ENCODE results near the gene MZT2A. TPM values are rescaled to one million over a fixed set of nuclear protein-coding genes. Genes with fewer than 3 reads are reported as not detected.
"Not testable (repeated sequence)": the region's sequence is repeated elsewhere in the genome, so short reads cannot be mapped to it uniquely, and the experiment has no call there.

MZT2A gene
- total RNA-seq, 2 experiments from 2014 or later: 197 to 208 TPM

DNA sequence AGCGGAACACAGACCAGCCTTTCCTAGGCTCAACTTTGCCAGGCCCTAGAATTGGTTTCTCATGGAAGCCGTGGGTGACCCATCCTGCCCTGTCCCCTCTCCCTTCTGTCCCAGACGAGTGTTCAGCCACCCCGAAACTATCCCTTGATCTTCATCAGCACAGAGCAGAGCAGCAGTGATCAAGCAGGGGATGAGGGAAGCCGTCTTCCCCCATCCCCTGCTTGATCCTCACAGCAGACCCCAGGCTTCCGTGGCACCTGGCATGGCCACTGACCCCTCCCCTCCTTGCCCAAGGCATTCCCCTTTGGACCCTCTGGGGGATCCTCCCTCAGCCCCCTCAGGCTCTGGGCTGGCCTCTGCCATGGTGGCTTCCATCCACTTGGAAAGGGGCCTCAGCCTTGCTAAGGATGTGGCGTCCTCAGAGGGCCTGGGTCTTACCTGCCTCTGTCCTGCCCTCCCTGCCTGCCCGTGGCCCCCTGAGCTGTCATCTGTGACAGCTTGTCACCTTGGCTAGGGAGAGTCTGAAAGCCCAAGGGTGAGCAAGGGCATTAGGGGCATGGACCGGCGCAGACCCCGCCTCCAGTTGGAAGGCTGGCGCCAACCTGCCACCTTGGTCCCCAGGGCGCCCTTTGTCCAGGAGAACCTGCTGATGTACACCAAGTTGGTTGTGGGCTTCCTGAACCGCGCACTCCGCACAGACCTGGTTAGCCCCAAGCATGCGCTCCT, 25.1 kb upstream of the MZT2A start:
- no peaks in the 10 kb centered on the region for H3K4me1 Mint-ChIP-seq (ENCODE audit: low read depth)
- POLR2A ChIA-PET: no interaction called here
- intact Hi-C loops (cut with micrococcal nuclease): no loop called here
- DNase-seq: no peak
- no peak overlapping the region for H3K27ac Mint-ChIP-seq
- H3K36me3 Mint-ChIP-seq: peaks cover 29% of the 10 kb centered on the region
- no peak overlapping the region for H3K4me3 Mint-ChIP-seq
- no peaks in the 10 kb centered on the region for H3K27me3 Mint-ChIP-seq
- no peaks in the 10 kb centered on the region for H3K9me3 Mint-ChIP-seq
- CTCF ChIA-PET: no interaction called here

DNA sequence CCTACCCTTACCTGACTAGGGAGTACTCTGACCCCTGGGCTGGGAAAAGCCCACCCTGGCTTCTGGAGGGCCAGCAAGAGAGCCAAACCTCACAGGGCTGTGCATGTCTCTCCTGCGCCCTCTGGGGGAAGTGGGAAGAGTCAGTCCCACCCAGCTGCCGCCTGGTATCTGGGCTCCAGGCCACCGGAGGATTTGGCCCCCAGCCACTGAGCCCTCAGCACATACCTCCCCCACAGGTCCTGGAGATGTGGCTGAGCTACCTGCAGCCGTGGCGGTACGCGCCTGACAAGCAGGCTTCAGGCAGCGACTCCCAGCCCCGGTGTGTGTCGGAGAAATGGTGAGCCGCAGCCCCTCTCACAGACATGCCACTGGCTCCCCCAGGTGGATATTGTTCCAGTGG, 24.4 kb upstream of the MZT2A start:
- H3K27me3 Mint-ChIP-seq; H3K4me3 Mint-ChIP-seq; intact Hi-C loops (cut with micrococcal nuclease); H3K4me1 Mint-ChIP-seq (ENCODE audit: low read depth); POLR2A ChIA-PET; H3K27ac Mint-ChIP-seq; CTCF ChIA-PET; DNase-seq; H3K9me3 Mint-ChIP-seq: not testable (repeated sequence)
- peaks cover 30% of the 10 kb centered on the region for H3K36me3 Mint-ChIP-seq

DNA sequence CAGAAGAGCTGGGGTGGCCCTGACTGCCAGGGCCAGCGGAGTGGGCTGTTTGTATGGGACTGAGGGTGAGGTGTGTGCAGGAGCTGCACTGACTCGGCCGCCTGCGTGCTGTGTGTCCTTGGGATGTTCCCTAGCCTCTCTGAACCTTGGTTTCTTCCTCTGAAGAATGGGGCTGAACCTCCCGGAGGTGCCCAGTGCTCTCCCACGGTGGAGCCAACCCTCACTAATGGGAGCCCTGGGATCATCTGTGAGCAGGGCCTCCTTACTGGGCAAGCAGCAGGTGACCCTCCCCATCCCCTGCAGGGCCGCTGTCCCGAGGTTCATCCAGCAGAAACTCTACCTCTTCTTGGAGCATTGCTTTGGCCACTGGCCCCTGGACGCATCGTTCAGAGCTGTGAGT, 23.8 kb upstream of the MZT2A start:
- ChIA-PET CTCF (no interaction called here), POLR2A (no interaction called here)
- intact Hi-C loops (cut with micrococcal nuclease): no loop called here
- no peak overlapping the region for H3K27ac Mint-ChIP-seq
- H3K9me3 Mint-ChIP-seq: no peaks in the 10 kb centered on the region
- H3K36me3 Mint-ChIP-seq: peaks cover 30% of the 10 kb centered on the region
- no peaks in the 10 kb centered on the region for H3K4me1 Mint-ChIP-seq (ENCODE audit: low read depth)
- no peaks in the 10 kb centered on the region for H3K27me3 Mint-ChIP-seq
- H3K4me3 Mint-ChIP-seq: no peak overlapping the region
- DNase-seq: no peak

DNA sequence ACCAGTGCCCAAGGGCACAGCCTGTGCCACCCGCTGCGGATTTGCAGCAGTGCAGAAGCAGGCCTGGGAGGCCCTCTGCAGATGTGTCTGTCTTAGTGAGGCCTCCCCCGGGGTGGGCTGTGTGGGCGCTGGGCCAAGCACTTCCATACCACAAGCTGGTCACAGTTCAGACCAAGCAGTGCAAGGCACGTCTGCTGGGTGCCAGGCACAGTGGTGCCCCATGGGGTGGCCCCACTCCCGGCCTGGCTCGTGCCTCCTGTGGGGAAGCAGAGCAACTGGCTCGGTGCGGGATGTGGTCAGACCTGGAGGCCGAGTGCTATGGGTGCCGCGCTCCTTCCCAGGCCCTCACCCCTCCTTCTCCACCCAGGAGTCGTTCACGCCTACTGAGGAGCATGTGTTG, 23.0 kb upstream of the MZT2A start:
- CTCF ChIA-PET; H3K9me3 Mint-ChIP-seq; H3K27ac Mint-ChIP-seq; POLR2A ChIA-PET; DNase-seq; intact Hi-C loops (cut with micrococcal nuclease); H3K27me3 Mint-ChIP-seq; H3K4me3 Mint-ChIP-seq; H3K4me1 Mint-ChIP-seq (ENCODE audit: low read depth): not testable (repeated sequence)
- peaks cover 30% of the 10 kb centered on the region for H3K36me3 Mint-ChIP-seq

DNA sequence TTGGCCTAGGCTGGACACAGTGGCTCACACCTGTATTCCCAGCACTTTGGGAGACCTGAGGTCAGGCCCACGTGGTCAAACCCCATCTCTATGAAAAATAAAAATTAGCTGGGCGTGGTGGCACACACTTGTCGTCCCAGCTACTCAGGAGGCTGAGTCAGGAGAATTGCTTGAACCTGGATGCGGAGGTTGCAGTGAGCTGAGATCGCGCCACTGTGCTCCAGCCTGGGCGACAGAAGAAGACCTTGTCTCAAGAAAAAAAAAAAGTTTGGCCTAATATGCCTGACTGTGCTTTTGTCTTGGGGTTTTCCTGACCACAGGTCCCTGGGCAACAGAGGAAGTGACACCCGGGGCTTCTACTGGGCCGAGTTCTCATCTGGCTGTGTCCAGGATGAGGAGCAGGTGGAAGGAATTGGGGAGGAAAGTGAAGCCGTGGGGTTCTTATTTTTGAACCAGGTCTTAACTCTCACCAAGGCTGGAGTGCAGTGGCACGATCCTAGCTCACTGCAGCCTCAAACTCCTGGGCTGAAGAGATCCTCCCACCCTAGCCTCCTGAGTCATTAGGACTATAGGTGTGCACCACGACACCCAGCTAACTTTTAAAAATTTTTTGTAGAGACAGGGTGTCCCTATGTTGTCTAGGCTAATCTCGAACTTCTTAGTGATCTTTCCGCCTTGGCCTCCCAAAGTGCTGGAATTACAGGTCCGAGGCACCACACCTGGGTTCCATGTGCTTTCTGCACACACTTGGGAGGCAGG, 22.4 kb upstream of the MZT2A start:
- POLR2A ChIA-PET, CTCF ChIA-PET: not testable (repeated sequence)

DNA sequence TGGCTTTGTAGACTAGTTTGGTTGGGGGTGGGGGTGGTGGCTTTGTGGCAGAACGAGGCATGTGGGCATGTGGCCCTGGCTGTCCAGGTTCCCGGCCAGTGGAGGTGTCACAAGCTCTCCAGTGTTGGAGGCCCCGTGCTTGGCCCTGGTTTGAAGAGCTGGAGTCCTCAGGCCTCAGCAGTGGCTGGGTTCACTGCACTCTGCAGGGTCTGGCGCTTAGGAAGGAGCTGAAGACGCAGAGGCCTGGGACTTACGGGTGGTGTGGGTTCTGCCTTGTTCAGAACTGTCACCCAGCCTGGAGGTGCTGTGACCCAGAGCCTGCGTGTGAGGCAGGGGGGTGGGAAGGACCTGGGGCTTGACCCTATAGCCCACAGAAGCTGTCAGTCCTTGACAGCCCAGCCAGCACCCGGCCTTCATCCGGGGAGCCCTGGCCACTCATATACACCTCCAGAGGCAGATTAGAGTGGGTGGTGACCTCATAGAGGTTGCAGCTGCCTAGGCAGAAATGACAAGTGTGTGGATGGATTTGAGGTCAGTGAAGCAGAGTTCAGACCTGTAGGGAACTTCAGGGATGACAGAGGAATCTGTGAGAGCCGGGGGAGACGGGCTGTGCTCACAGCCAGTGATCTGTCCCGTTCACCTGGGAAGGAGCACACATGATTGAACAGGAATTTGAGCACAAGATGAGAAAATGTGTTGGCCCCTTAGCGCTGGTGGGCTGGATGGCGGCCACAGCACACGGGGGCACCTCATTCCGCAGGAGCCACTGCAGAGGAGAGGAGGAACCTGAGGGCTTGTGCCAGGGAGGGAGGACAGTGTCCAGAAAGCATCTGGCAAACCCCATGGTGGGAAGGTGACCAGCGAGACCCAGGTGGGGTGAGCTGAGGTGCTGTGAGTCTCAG, 20.0 kb upstream of the MZT2A start:
- H3K9me3 Mint-ChIP-seq; intact Hi-C loops (cut with micrococcal nuclease); H3K27me3 Mint-ChIP-seq; DNase-seq; H3K4me3 Mint-ChIP-seq; H3K4me1 Mint-ChIP-seq (ENCODE audit: low read depth); CTCF ChIA-PET; POLR2A ChIA-PET; H3K27ac Mint-ChIP-seq: not testable (repeated sequence)
- H3K36me3 Mint-ChIP-seq: peaks cover 25% of the 10 kb centered on the region

More for the DNA sequence above, 22.4 kb upstream of the MZT2A start:
- intact Hi-C loops (cut with micrococcal nuclease); DNase-seq; H3K27me3 Mint-ChIP-seq; H3K4me1 Mint-ChIP-seq (ENCODE audit: low read depth); H3K4me3 Mint-ChIP-seq; H3K9me3 Mint-ChIP-seq: not testable (repeated sequence)
- peaks cover 27% of the 10 kb centered on the region for H3K36me3 Mint-ChIP-seq
- H3K27ac Mint-ChIP-seq: peak overlapping the region; percentile 42

DNA sequence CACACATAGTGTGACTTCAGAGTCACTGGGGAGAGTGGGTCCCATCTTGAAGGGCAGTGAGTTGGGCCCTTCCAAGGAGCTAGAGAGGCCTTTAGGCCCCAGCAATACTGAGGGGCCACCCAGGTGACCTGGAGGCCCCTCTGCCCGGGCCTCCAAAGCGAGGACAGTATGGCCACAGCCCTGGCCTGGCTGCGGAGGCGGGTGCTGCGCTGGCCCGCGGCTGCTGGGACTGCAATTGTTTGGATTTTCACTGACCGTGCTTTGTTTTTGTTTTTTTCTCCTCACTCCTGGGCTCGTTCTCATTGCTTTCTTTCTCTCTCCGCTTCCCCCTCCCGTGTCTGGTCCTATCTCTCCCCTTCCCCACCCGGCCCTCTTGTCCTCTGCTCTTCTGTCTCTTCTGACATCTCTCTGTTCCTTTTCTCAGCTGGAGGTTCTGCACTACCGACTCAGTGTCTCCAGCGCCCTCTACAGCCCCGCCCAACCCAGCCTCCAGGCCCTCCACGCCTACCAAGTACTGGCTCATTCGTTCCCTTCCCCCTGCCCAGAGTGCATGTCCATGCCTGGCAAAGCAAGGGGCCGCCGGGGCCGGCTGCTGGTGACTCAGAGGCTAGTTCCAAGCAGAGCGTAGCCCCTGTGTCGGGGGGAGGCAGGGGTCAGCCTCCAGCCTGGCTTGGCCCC, 19.2 kb upstream of the MZT2A start:
- H3K9me3 Mint-ChIP-seq; H3K27me3 Mint-ChIP-seq; POLR2A ChIA-PET; DNase-seq; intact Hi-C loops (cut with micrococcal nuclease); H3K4me3 Mint-ChIP-seq; H3K27ac Mint-ChIP-seq; CTCF ChIA-PET; H3K4me1 Mint-ChIP-seq (ENCODE audit: low read depth): not testable (repeated sequence)
- H3K36me3 Mint-ChIP-seq: peaks cover 26% of the 10 kb centered on the region

DNA sequence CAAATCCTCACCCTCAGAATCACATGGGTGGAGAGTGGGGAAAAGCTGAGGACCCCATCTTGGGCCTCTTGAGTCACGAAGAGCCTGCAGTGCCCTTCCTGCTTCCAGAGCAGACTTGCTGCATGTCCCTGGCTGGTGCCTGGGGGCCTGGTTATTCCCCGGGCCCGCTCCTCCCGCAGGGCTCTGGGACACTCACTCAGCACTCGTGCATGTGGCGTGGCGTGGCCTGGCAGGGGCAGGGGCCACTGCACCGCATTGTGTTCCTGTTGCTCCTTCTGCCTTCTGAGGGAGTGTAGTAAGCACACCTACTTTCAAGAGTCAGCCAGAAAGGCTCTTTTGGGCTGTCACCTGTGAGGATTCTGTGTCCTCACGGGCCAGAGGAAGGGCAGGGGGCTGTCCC, 17.4 kb upstream of the MZT2A start:
- intact Hi-C loops (cut with micrococcal nuclease): no loop called here
- Mint-ChIP-seq H3K4me1 (ENCODE audit: low read depth) (no peaks in the 10 kb centered on the region), H3K4me3 (no peak overlapping the region), H3K27me3 (no peaks in the 10 kb centered on the region), H3K27ac (no peak overlapping the region), H3K9me3 (no peaks in the 10 kb centered on the region), H3K36me3 (peaks cover 29% of the 10 kb centered on the region)
- no peak for DNase-seq
- POLR2A ChIA-PET: no interaction called here
- CTCF ChIA-PET: no interaction called here

DNA sequence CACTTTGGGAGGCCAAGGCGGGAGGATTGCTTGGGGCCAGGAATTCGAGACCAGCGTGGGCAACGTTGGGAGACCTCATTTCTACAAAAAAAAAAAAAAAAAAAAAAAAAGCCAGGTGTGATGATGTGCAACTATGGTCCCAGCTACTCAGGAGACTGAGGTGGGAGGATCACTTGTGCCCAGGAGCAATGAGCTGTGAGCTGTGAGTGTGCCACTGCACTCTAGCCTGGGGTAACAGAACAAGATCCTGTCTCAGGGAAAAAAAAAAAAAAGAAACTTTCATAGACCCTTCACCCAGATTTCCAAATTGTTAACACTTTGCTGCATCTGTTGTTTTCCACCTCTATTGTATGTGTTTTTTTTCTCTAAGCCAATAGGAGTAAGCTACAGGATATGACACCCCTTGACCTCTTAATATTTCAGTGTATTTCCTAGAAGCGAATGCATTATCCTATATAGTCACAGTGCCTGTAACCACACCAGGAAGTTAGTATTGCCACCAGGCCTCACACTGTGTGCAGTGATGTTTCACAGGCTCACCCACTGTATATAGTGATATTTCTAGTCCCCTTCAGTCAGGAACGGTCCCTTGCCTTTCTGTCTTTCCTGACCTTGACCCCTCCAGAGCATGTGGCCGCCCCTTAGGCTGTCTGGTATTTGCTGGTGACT, 12.0 kb upstream of the MZT2A start:
- intact Hi-C loops (cut with micrococcal nuclease); H3K4me1 Mint-ChIP-seq (ENCODE audit: low read depth); DNase-seq; H3K27me3 Mint-ChIP-seq; H3K4me3 Mint-ChIP-seq; POLR2A ChIA-PET; CTCF ChIA-PET; H3K27ac Mint-ChIP-seq; H3K9me3 Mint-ChIP-seq: not testable (repeated sequence)
- peaks cover 40% of the 10 kb centered on the region for H3K36me3 Mint-ChIP-seq

DNA sequence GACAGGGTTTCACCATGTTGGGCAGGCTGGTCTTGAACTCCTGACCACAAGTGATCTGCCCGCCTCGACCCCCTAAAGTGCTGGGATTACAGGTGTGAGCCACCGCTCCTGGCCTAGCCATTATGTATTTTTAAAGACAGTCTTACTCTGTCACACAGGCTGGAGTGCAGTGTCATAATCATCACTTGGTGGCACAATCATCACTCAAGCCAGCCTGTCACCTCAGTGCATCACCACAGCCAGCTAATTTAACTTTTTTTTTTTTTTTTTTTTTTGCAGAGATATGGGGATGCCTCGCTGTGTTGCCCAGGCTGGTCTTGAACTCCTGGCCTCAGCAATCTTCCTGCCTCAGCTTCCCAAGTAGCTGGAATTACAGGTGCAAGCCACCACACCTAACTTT, 11.4 kb upstream of the MZT2A start:
- H3K9me3 Mint-ChIP-seq; POLR2A ChIA-PET; intact Hi-C loops (cut with micrococcal nuclease); H3K4me1 Mint-ChIP-seq (ENCODE audit: low read depth); H3K27ac Mint-ChIP-seq; DNase-seq; H3K4me3 Mint-ChIP-seq; H3K27me3 Mint-ChIP-seq: not testable (repeated sequence)
- H3K36me3 Mint-ChIP-seq: peaks cover 45% of the 10 kb centered on the region
- CTCF ChIA-PET: interaction anchor here (0.8 kb wide), 1 partner anchor 11 kb away, joined by 3 read pairs; no protein-coding TSS in a partner anchor

DNA sequence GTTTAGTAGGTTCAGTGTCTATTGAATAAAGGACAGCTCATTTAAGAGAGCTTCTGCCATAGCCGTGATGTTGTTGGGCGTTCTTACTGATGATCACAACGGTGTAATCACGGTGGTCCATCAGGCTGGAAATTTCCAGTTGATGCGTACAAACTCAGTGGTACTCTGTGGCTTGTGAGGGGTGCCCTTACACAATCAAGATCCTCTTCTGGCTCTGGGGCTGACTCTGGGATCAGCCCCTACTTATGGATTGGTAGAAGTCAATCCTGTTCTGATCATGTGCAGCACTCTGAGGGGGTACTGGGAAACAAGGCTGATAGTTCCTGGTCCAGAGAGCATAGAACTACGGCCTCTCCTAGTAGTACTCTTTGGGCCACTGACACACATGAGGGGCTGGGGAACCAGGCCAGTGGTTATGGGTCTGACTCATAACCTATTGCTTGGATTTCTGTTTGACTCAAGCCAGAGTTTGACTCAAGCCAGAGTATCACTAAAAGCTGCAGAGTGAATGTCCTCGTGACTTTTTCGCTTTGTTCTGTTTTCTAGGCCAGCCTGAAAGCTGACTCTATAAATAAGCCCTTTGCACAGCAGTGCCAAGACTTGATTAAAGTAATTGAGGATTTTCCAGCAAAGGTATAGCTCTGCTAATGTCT, 6.2 kb upstream of the MZT2A start:
- Mint-ChIP-seq H3K27ac (peak overlapping the region; percentile 83), H3K4me1 (ENCODE audit: low read depth) (peaks cover 39% of the 10 kb centered on the region), H3K36me3 (peaks cover 25% of the 10 kb centered on the region)
- H3K9me3 Mint-ChIP-seq, H3K27me3 Mint-ChIP-seq, H3K4me3 Mint-ChIP-seq, POLR2A ChIA-PET, CTCF ChIA-PET: not testable (repeated sequence)
- intact Hi-C loops (cut with micrococcal nuclease): loop anchor here (2.0 to 10.0 kb wide), 2 partner anchors 404 to 674 kb away; no protein-coding TSS in a partner anchor
- DNase-seq: peak; percentile 60
